Breast epithelium (tissue), 4 donors: ENCODE data around the gene SLC34A3. TPM values are rescaled to one million over a fixed set of nuclear protein-coding genes. Genes with fewer than 3 reads are reported as not detected.

ENCODE experiments used
- DNase-seq, 2 donors: peaks; one replicate each; pipeline ENCODE4 v3.0.0-alpha.2; 2019; ENCODE audit warnings: low spot score in 2 of 2
- H3K27ac ChIP-seq, 2 donors: fragments of 200-600 bp; sonication (generic) in 1 of 2; one replicate each; pipeline ENCODE4 v1.5.1; 2016 to 2019; ENCODE audit warnings: mild to moderate bottlenecking in 1 of 2
- H3K27me3 ChIP-seq, 2 donors: fragments of 200-600 bp; sonication (generic) in 1 of 2; one replicate each; pipeline versions ENCODE4 v1.5.1 to v1.6.0; 2017 to 2019; ENCODE audit warnings: control low read depth in 1 of 2, mild to moderate bottlenecking in 1 of 2
- H3K36me3 ChIP-seq: fragments of 200-600 bp; one replicate; pipeline ENCODE4 v1.5.1; 2019
- H3K4me1 ChIP-seq, 2 donors: fragments of 200-600 bp; sonication (generic); one replicate each; pipeline ENCODE4 v1.5.1; 2016 to 2019; ENCODE audit warnings: control low read depth in 1 of 2
- H3K4me3 ChIP-seq, 3 donors: fragments of 200-600 bp; sonication (generic); 1 replicate in 2 of 3; 2 replicates in 1 of 3; pipeline ENCODE4 v1.5.1; 2016 to 2019; ENCODE audit warnings: mild to moderate bottlenecking in 3 of 3, moderate library complexity in 2 of 3
- H3K9me3 ChIP-seq, 2 donors: fragments of 200-600 bp; sonication (generic) in 1 of 2; one replicate each; pipeline ENCODE4 v1.5.1; 2016 to 2019; ENCODE audit warnings: control low read depth in 1 of 2
- CTCF ChIP-seq, 3 donors: fragments of 450-650 bp; IDR thresholded peaks; one replicate each; pipeline ENCODE4 v1.5.1; 2016 to 2017; ENCODE audit warnings: antibody characterized with exemption in 3 of 3, mild to moderate bottlenecking in 3 of 3, moderate library complexity in 3 of 3
- POLR2A ChIP-seq: fragments of 450-650 bp; IDR thresholded peaks from one replicate; pipeline ENCODE4 v1.6.1; 2016; ENCODE audit warnings: antibody characterized with exemption, mild to moderate bottlenecking, moderate library complexity
- POLR2AphosphoS5 ChIP-seq, 3 donors: sonication (generic); formaldehyde crosslinking; IDR thresholded peaks; one replicate each; pipeline ENCODE4 v1.6.1; 2017; ENCODE audit warnings: antibody characterized with exemption in 3 of 3
- intact Hi-C: fragments of 100-400 bp; cut with DNase I; formaldehyde crosslinking; loops from one replicate; pipeline ENCODE4 v1.15.1; 2023; ENCODE audit warnings: low total_unique reads
- total RNA-seq, 3 donors: library from RNA; depleted of rRNA; stranded (reverse); fragments of >200 nt; gene quantifications; one replicate each; pipeline ENCODE4 v1.1.0, GENCODE V29; 2016

SLC34A3 gene
- total RNA-seq, 3 donors from 2014 or later: not detected

GRCh38 chr9:137192448-137192780 is 38.3 kb upstream of the SLC34A3 start:
- no peaks in the 10 kb centered on the region for H3K36me3 ChIP-seq
- H3K4me1 ChIP-seq: peaks cover 18 to 33% of the 10 kb centered on the region in 2 donors
- DNase-seq: no peak
- H3K27me3 ChIP-seq: no peaks in the 10 kb centered on the region
- intact Hi-C loops: no loop called here
- H3K9me3 ChIP-seq: no peaks in the 10 kb centered on the region
- H3K27ac ChIP-seq: no peak overlapping the region
- TF ChIP-seq CTCF (IDR thresholded peaks at IDR 0.05) (no peak), POLR2AphosphoS5 (IDR thresholded peaks at IDR 0.05) (no peak), POLR2A (no peak)
- H3K4me3 ChIP-seq: no peak overlapping the region

- Histone ChIP-seq H3K4me3 (no peak overlapping the region), H3K9me3 (no peaks in the 10 kb centered on the region), H3K4me1 (peaks cover 13 to 34% of the 10 kb centered on the region in 2 donors), H3K27ac (no peak overlapping the region), H3K27me3 (no peaks in the 10 kb centered on the region), H3K36me3 (no peaks in the 10 kb centered on the region)
- TF ChIP-seq POLR2AphosphoS5 (IDR thresholded peaks at IDR 0.05) (no peak), CTCF (IDR thresholded peaks at IDR 0.05) (no peak), POLR2A (no peak)
- no peak for DNase-seq
- intact Hi-C loops: no loop called here
These were observed 37.8 kb upstream of the SLC34A3 start for GRCh38 chr9:137192859-137193258.

GRCh38 chr9:137193771-137194170 is 36.9 kb upstream of the SLC34A3 start:
- H3K27me3 ChIP-seq: no peaks in the 10 kb centered on the region
- TF ChIP-seq POLR2A: no peak
- TF ChIP-seq POLR2AphosphoS5 (IDR thresholded peaks at IDR 0.05): no peak
- no peaks in the 10 kb centered on the region for H3K9me3 ChIP-seq
- no peak overlapping the region for H3K4me3 ChIP-seq
- DNase-seq: no peak
- peaks cover 13 to 42% of the 10 kb centered on the region in 2 donors for H3K4me1 ChIP-seq
- H3K36me3 ChIP-seq: no peaks in the 10 kb centered on the region
- intact Hi-C loops: no loop called here
- no peak overlapping the region for H3K27ac ChIP-seq

- Histone ChIP-seq H3K27me3 (no peaks in the 10 kb centered on the region), H3K27ac (no peak overlapping the region), H3K9me3 (no peaks in the 10 kb centered on the region), H3K4me3 (no peak overlapping the region), H3K4me1 (peaks cover 14 to 45% of the 10 kb centered on the region in 2 donors), H3K36me3 (no peaks in the 10 kb centered on the region)
- TF ChIP-seq POLR2A (no peak), POLR2AphosphoS5 (IDR thresholded peaks at IDR 0.05) (no peak), CTCF (IDR thresholded peaks at IDR 0.05) (no peak)
- no peak for DNase-seq
- intact Hi-C loops: no loop called here
These were observed 36.3 kb upstream of the SLC34A3 start for GRCh38 chr9:137194388-137194787.

GRCh38 chr9:137194909-137195308 is 35.8 kb upstream of the SLC34A3 start:
- TF ChIP-seq POLR2A (no peak), POLR2AphosphoS5 (IDR thresholded peaks at IDR 0.05) (no peak), CTCF (IDR thresholded peaks at IDR 0.05) (no peak)
- intact Hi-C loops: no loop called here
- no peaks in the 10 kb centered on the region for H3K9me3 ChIP-seq
- no peaks in the 10 kb centered on the region for H3K36me3 ChIP-seq
- no peak for DNase-seq
- peaks cover 14 to 43% of the 10 kb centered on the region in 2 donors for H3K4me1 ChIP-seq
- H3K4me3 ChIP-seq: no peak overlapping the region
- no peaks in the 10 kb centered on the region for H3K27me3 ChIP-seq
- H3K27ac ChIP-seq: no peak overlapping the region
